Astrocyte (in vitro differentiated cells and primary cell): ENCODE results near the gene FTMT. TPM values are rescaled to one million over a fixed set of nuclear protein-coding genes. Genes with fewer than 3 reads are reported as not detected.

Source experiments
- DNase-seq: peaks from one replicate; pipeline ENCODE4 v3.0.0-alpha.2; 2010; ENCODE audit warnings: low read depth
- FAIRE-seq: peaks from 2 replicates; lab custom pipeline; 2011; peaks lifted over from hg19 to GRCh38; lab: Jason Lieb, UNC
- H2AFZ ChIP-seq: 2 replicates; pipeline ENCODE4 v1.6.0; 2012; ENCODE audit warnings: low read depth, low read length, inconsistent platforms
- H3K27ac ChIP-seq: 2 replicates; pipeline ENCODE4 v1.5.1; 2011; ENCODE audit warnings: low read depth, low read length, inconsistent platforms
- H3K27me3 ChIP-seq: 2 replicates; pipeline ENCODE4 v1.6.0; 2011; ENCODE audit warnings: low read length, inconsistent platforms; ENCODE audit not compliant: insufficient read depth
- H3K36me3 ChIP-seq: 2 replicates; pipeline ENCODE4 v1.5.1; 2011; ENCODE audit warnings: low read length, inconsistent platforms; ENCODE audit not compliant: insufficient read depth
- H3K4me1 ChIP-seq: 2 replicates; pipeline ENCODE4 v1.5.1; 2011; ENCODE audit warnings: low read length, inconsistent platforms; ENCODE audit not compliant: insufficient read depth
- H3K4me2 ChIP-seq: 2 replicates; pipeline ENCODE4 v1.6.0; 2012; ENCODE audit warnings: low read length, inconsistent platforms
- H3K4me3 ChIP-seq: 2 replicates; pipeline ENCODE4 v1.5.1; 2011; ENCODE audit warnings: low read depth, mild to moderate bottlenecking, low read length, inconsistent platforms; ENCODE audit not compliant: insufficient read depth
- H3K79me2 ChIP-seq: 2 replicates; pipeline ENCODE4 v1.6.0; 2012; ENCODE audit warnings: mild to moderate bottlenecking, low read length, inconsistent platforms; ENCODE audit not compliant: insufficient read depth
- H3K9ac ChIP-seq: 2 replicates; pipeline ENCODE4 v1.6.0; 2012; ENCODE audit warnings: mild to moderate bottlenecking, low read length, inconsistent platforms
- H3K9me3 ChIP-seq: 2 replicates; pipeline ENCODE4 v1.5.1; 2012; ENCODE audit warnings: low read depth, mild to moderate bottlenecking, low read length, inconsistent platforms; ENCODE audit not compliant: insufficient read depth
- H4K20me1 ChIP-seq: 2 replicates; pipeline ENCODE4 v1.6.0; 2012; ENCODE audit warnings: low read length, inconsistent platforms; ENCODE audit not compliant: insufficient read depth
- H3K27ac Mint-ChIP-seq: one replicate; pipeline ENCODE4 v1.8.0; 2021; ENCODE audit warnings: mild to moderate bottlenecking, mixed read lengths; ENCODE audit not compliant: unreplicated experiment
- H3K27me3 Mint-ChIP-seq: one replicate; pipeline ENCODE4 v1.8.0; 2021; ENCODE audit warnings: low read depth, mixed read lengths; ENCODE audit not compliant: unreplicated experiment
- H3K36me3 Mint-ChIP-seq: one replicate; pipeline ENCODE4 v1.8.0; 2021; ENCODE audit warnings: low read depth, mixed read lengths; ENCODE audit not compliant: unreplicated experiment
- H3K4me1 Mint-ChIP-seq: one replicate; pipeline ENCODE4 v1.8.0; 2021; ENCODE audit warnings: low read depth, mixed read lengths; ENCODE audit not compliant: unreplicated experiment
- H3K4me3 Mint-ChIP-seq: one replicate; pipeline ENCODE4 v1.8.0; 2021; ENCODE audit warnings: mild to moderate bottlenecking, moderate library complexity, mixed read lengths; ENCODE audit not compliant: unreplicated experiment
- H3K9me3 Mint-ChIP-seq: one replicate; pipeline ENCODE4 v1.8.0; 2021; ENCODE audit warnings: mild to moderate bottlenecking, mixed read lengths; ENCODE audit not compliant: unreplicated experiment
- EZH2 ChIP-seq: IDR thresholded peaks from 2 replicates; pipeline ENCODE4 v1.6.1; 2012; ENCODE audit warnings: mild to moderate bottlenecking, low read length, inconsistent platforms; ENCODE audit not compliant: insufficient read depth
- total RNA-seq: library from RNA; stranded (reverse); gene quantifications from 2 replicates; pipeline ENCODE4 v1.2.1, GENCODE V29; 2021
- TF ChIP-seq, protein P1 (sequence below): IDR thresholded peaks from 2 replicates; pipeline ENCODE4 v1.5.1; 2011; ENCODE audit warnings: low read depth, mild to moderate bottlenecking, inconsistent platforms, low read length, moderate library complexity; ENCODE audit not compliant: insufficient read depth

The FTMT gene
- total RNA-seq, 1 donor from 2014 or later = not detected

DNA sequence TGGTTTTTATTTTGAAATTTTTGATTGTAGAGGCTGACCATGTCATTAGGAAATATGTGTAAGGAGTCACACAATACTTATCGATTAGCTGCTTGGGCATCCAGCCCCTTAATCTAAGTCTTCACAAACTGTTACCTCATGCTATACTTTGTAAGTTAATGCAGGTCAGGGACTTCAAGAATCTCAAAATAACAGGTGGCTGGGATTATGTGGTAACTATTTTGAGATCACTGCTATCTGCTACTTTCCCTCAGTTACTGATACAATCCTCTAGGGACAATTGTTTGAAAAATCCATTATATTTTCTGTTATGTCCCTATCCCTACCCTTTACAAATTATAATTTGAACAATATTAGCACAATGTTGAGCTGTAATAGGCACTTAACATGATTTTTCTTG is 21.7 kb downstream of the FTMT start:
- H3K4me3 Mint-ChIP-seq = no peak overlapping the region
- no peak overlapping the region for H3K4me3 ChIP-seq
- H3K27me3 ChIP-seq = no peaks in the 10 kb centered on the region
- no peaks in the 10 kb centered on the region for H3K27me3 Mint-ChIP-seq
- FAIRE-seq = no peak
- no peak overlapping the region for H3K27ac Mint-ChIP-seq
- H3K27ac ChIP-seq = no peak overlapping the region
- no peaks in the 10 kb centered on the region for H4K20me1 ChIP-seq
- no peaks in the 10 kb centered on the region for H3K4me1 ChIP-seq
- no peak for DNase-seq
- no peak for TF ChIP-seq EZH2
- TF ChIP-seq, protein P1, sequence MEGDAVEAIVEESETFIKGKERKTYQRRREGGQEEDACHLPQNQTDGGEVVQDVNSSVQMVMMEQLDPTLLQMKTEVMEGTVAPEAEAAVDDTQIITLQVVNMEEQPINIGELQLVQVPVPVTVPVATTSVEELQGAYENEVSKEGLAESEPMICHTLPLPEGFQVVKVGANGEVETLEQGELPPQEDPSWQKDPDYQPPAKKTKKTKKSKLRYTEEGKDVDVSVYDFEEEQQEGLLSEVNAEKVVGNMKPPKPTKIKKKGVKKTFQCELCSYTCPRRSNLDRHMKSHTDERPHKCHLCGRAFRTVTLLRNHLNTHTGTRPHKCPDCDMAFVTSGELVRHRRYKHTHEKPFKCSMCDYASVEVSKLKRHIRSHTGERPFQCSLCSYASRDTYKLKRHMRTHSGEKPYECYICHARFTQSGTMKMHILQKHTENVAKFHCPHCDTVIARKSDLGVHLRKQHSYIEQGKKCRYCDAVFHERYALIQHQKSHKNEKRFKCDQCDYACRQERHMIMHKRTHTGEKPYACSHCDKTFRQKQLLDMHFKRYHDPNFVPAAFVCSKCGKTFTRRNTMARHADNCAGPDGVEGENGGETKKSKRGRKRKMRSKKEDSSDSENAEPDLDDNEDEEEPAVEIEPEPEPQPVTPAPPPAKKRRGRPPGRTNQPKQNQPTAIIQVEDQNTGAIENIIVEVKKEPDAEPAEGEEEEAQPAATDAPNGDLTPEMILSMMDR = no peak
- no peak overlapping the region for H2AFZ ChIP-seq
- H3K9me3 Mint-ChIP-seq = no peaks in the 10 kb centered on the region
- no peak overlapping the region for H3K4me2 ChIP-seq
- no peaks in the 10 kb centered on the region for H3K9me3 ChIP-seq
- no peak overlapping the region for H3K9ac ChIP-seq
- no peaks in the 10 kb centered on the region for H3K79me2 ChIP-seq
- H3K36me3 ChIP-seq = no peaks in the 10 kb centered on the region
- H3K36me3 Mint-ChIP-seq = no peaks in the 10 kb centered on the region
- H3K4me1 Mint-ChIP-seq = no peaks in the 10 kb centered on the region

DNA sequence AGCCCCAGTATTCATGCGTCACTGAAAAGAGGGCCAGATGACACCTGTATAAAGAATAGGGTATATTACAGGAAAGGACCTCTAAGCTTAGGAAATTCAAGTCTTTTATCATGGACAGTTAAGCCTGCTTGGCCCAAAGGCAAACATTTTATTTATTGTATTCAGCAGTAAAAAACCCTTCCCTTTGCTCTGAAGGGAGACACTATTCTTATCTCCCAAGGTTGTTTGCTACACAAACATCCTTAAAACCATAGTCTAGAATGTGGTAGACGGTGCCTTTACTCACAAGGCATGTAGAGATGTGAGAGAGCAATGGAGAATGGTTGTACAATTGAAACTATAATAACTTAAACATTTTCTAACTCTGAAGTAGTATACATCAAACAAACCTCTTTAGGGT is 33.9 kb downstream of the FTMT start:
- no peaks in the 10 kb centered on the region for H3K9me3 Mint-ChIP-seq
- H3K9me3 ChIP-seq = no peaks in the 10 kb centered on the region
- no peaks in the 10 kb centered on the region for H3K36me3 ChIP-seq
- no peak overlapping the region for H3K9ac ChIP-seq
- no peak overlapping the region for H2AFZ ChIP-seq
- H3K4me1 ChIP-seq = no peaks in the 10 kb centered on the region
- TF ChIP-seq, protein P1 = no peak
- TF ChIP-seq EZH2 = no peak
- no peak overlapping the region for H3K27ac Mint-ChIP-seq
- no peaks in the 10 kb centered on the region for H3K27me3 ChIP-seq
- H3K27ac ChIP-seq = no peak overlapping the region
- H3K27me3 Mint-ChIP-seq = no peaks in the 10 kb centered on the region
- no peak for FAIRE-seq
- H3K4me1 Mint-ChIP-seq = no peaks in the 10 kb centered on the region
- no peak overlapping the region for H3K4me3 Mint-ChIP-seq
- H3K79me2 ChIP-seq = no peaks in the 10 kb centered on the region
- no peak overlapping the region for H3K4me3 ChIP-seq
- no peak for DNase-seq
- H4K20me1 ChIP-seq = no peaks in the 10 kb centered on the region
- H3K36me3 Mint-ChIP-seq = no peaks in the 10 kb centered on the region
- H3K4me2 ChIP-seq = no peak overlapping the region

DNA sequence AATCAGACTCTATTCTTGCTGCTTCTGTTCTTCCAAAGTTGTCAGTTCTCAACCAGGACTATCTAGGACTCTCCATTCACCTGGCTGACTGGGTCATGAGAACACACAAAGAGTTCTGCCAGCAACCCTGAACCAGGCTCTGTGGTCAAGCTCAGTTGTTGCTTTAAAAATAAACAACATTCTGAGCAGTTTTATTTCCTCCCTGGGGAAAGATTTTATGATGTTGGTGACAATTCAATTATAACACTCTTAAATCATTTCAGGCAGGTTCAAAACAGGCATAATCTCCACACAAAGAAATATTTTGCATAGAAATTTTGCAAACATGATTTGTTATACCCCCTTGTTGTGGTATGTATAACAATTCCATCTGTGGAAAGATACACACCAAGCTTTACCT is 36.0 kb downstream of the FTMT start:
- Mint-ChIP-seq H3K4me3 (no peak overlapping the region), H3K36me3 (no peaks in the 10 kb centered on the region), H3K9me3 (no peaks in the 10 kb centered on the region), H3K27me3 (no peaks in the 10 kb centered on the region), H3K27ac (no peak overlapping the region), H3K4me1 (no peaks in the 10 kb centered on the region)
- Histone ChIP-seq H3K36me3 (no peaks in the 10 kb centered on the region), H3K9ac (no peak overlapping the region), H4K20me1 (no peaks in the 10 kb centered on the region), H2AFZ (no peak overlapping the region), H3K4me3 (no peak overlapping the region), H3K4me2 (no peak overlapping the region), H3K27me3 (no peaks in the 10 kb centered on the region), H3K9me3 (no peaks in the 10 kb centered on the region), H3K27ac (no peak overlapping the region), H3K79me2 (no peaks in the 10 kb centered on the region), H3K4me1 (no peaks in the 10 kb centered on the region)
- TF ChIP-seq, protein P1 = no peak
- no peak for TF ChIP-seq EZH2
- DNase-seq = no peak
- no peak for FAIRE-seq
